T47D (cell line): ENCODE measurements around the gene SBK2.

Source experiments
- DNase-seq, 2 experiments: peaks; one replicate each; pipeline versions ENCODE4 v3.0.0 to v3.0.0-alpha.2; 2011 to 2012; ENCODE audit warnings: low read depth in 1 of 2, low spot score in 1 of 2
- JUND ChIP-seq: IDR thresholded peaks from 2 replicates; pipeline ENCODE4 v1.6.1; 2012; ENCODE audit warnings: low read depth
- in situ Hi-C: cut with HindIII; loops from 2 replicates; pipeline ENCODE4 v1.10.0; 2016; ENCODE audit warnings: low sequenced_read_pairs, low pct_unique_long_range_greater_than_20kb

The SBK2 gene

GRCh38 chr19:55482967-55483705 lies 53.8 kb downstream of the SBK2 start:
- DNase-seq, result no peak
- no peak for TF ChIP-seq JUND
- in situ Hi-C loops, result no loop called here

- DNase-seq, result no peak
- in situ Hi-C loops, result no loop called here
- no peak for TF ChIP-seq JUND
Observed at GRCh38 chr19:55482156-55482961, 54.6 kb downstream of the SBK2 start.

GRCh38 chr19:55481794-55482155 lies 55.2 kb downstream of the SBK2 start:
- in situ Hi-C loops, result no loop called here
- DNase-seq, result no peak

GRCh38 chr19:55481148-55481793 lies 55.7 kb downstream of the SBK2 start:
- in situ Hi-C loops, result no loop called here
- DNase-seq, result no peak
- TF ChIP-seq JUND, result no peak

More at GRCh38 chr19:55481794-55482155, 55.2 kb downstream of the SBK2 start:
- TF ChIP-seq JUND, result no peak

- DNase-seq, result no peak
- in situ Hi-C loops, result no loop called here
- no peak for TF ChIP-seq JUND
Observed at GRCh38 chr19:55479451-55480230, 57.3 kb downstream of the SBK2 start.

- no peak for DNase-seq
- in situ Hi-C loops, result no loop called here
- no peak for TF ChIP-seq JUND
Observed at GRCh38 chr19:55479045-55479444, 57.9 kb downstream of the SBK2 start.
